Measurements from ENCODE around the gene MYOG.

GRCh38 chr1:203059485-203059884 lies 26.3 kb downstream of the MYOG start:
- TF ChIP-seq CTCF (IDR thresholded peaks at IDR 0.05 in 4 of 5, conservative IDR thresholded peaks at IDR 0.05 in 1 of 5) (no peak), POLR2A (IDR thresholded peaks at IDR 0.05) (no peak)
